Keratinocyte (primary cell): Measurements from ENCODE around the gene DDR2. TPM values are rescaled to one million over a fixed set of nuclear protein-coding genes. Genes with fewer than 3 reads are reported as not detected.

Source experiments
- DNase-seq: peaks from one replicate; pipeline ENCODE4 v3.0.0-alpha.2; 2011; ENCODE audit warnings: low read depth, missing footprints, low spot score
- FAIRE-seq: peaks from 2 replicates; lab custom pipeline; 2011; peaks lifted over from hg19 to GRCh38; lab: Jason Lieb, UNC
- H2AFZ ChIP-seq: 2 replicates; pipeline ENCODE4 v1.6.0; 2012; ENCODE audit warnings: low read length, control low read depth, inconsistent platforms; ENCODE audit not compliant: control insufficient read depth
- H3K27ac ChIP-seq: 2 replicates; pipeline ENCODE4 v1.5.1; 2011; ENCODE audit warnings: low read length; ENCODE audit not compliant: control insufficient read depth, insufficient read depth
- H3K27me3 ChIP-seq: 3 replicates; pipeline ENCODE4 v1.6.0; 2011; ENCODE audit warnings: low read length; ENCODE audit not compliant: control insufficient read depth, insufficient read depth; ENCODE audit errors: extremely low read depth
- H3K36me3 ChIP-seq, 2 experiments: 2 replicates in 1 of 2; 3 replicates in 1 of 2; pipeline ENCODE4 v1.5.1; 2011; ENCODE audit warnings: low read length in 2 of 2, mild to moderate bottlenecking in 1 of 2; ENCODE audit not compliant: control insufficient read depth in 2 of 2, insufficient read depth in 2 of 2; ENCODE audit errors: extremely low read depth in 1 of 2
- H3K4me1 ChIP-seq: 3 replicates; pipeline ENCODE4 v1.5.1; 2011; ENCODE audit warnings: low read length; ENCODE audit not compliant: control insufficient read depth, insufficient read depth; ENCODE audit errors: extremely low read depth
- H3K4me2 ChIP-seq: 3 replicates; pipeline ENCODE4 v1.6.0; 2011; ENCODE audit warnings: low read depth, low read length; ENCODE audit not compliant: control insufficient read depth, insufficient read depth; ENCODE audit errors: extremely low read depth
- H3K4me3 ChIP-seq, 3 experiments: fragments of 200-600 bp in 1 of 3; sonication (generic) in 1 of 3; 2 replicates in 2 of 3; 3 replicates in 1 of 3; pipeline ENCODE4 v1.5.1; 2011 to 2016; ENCODE audit warnings: low read length in 3 of 3, mild to moderate bottlenecking in 3 of 3, control low read depth in 2 of 3, inconsistent platforms in 1 of 3, low read depth in 1 of 3, mixed read lengths in 1 of 3, mixed run types in 1 of 3, moderate library complexity in 1 of 3; ENCODE audit not compliant: control insufficient read depth in 2 of 3, insufficient read depth in 2 of 3; ENCODE audit errors: extremely low read depth in 1 of 3
- H3K79me2 ChIP-seq: 2 replicates; pipeline ENCODE4 v1.6.0; 2012; ENCODE audit warnings: low read length; ENCODE audit not compliant: control insufficient read depth, insufficient read depth
- H3K9ac ChIP-seq: 3 replicates; pipeline ENCODE4 v1.6.0; 2011; ENCODE audit warnings: low read length; ENCODE audit not compliant: control insufficient read depth, insufficient read depth; ENCODE audit errors: extremely low read depth
- H3K9me1 ChIP-seq: 3 replicates; pipeline ENCODE4 v1.6.0; 2011; ENCODE audit warnings: low read length; ENCODE audit not compliant: control insufficient read depth, insufficient read depth; ENCODE audit errors: extremely low read depth
- H3K9me3 ChIP-seq: 2 replicates; pipeline ENCODE4 v1.5.1; 2012; ENCODE audit warnings: low read depth, low read length; ENCODE audit not compliant: control insufficient read depth
- H4K20me1 ChIP-seq: 3 replicates; pipeline ENCODE4 v1.6.0; 2011; ENCODE audit warnings: low read length; ENCODE audit not compliant: control insufficient read depth, insufficient read depth; ENCODE audit errors: extremely low read depth
- CTCF ChIP-seq, 3 experiments: IDR thresholded peaks in 1 of 3; conservative IDR thresholded peaks in 1 of 3; optimal IDR thresholded peaks in 1 of 3; 2 replicates in 2 of 3; 3 replicates in 1 of 3; pipeline versions ENCODE3 to v1.5.1; 2011; ENCODE audit warnings: low read length in 3 of 3, mild to moderate bottlenecking in 3 of 3, moderate library complexity in 2 of 3, control low read depth in 1 of 3, inconsistent platforms in 1 of 3; ENCODE audit not compliant: insufficient read depth in 2 of 3; ENCODE audit errors: extremely low read depth in 1 of 3
- EZH2 ChIP-seq: IDR thresholded peaks from one replicate; pipeline ENCODE4 v1.6.1; 2012; ENCODE audit warnings: inconsistent platforms, mild to moderate bottlenecking, low read length, moderate library complexity
- dilution Hi-C: fragments of 300-500 bp; cut with MboI; formaldehyde crosslinking; loops from one replicate; pipeline ENCODE4 v1.7.0; 2020; ENCODE audit warnings: low sequenced_read_pairs; ENCODE audit not compliant: extremely low pct_ligation_motif_present
- polyA plus RNA-seq, 5 experiments: library from polyadenylated mRNA; depleted of rRNA in 3 of 5; stranded (reverse) in 3 of 5; stranded (forward) in 1 of 5; unstranded in 1 of 5; fragments of >200 nt; gene quantifications; 1 replicate in 1 of 5; 2 replicates in 3 of 5; 3 replicates in 1 of 5; pipeline versions ENCODE4 v1.2.1 to v1.2.3, GENCODE V29; 2011 to 2012; ENCODE audit warnings: missing spikeins in 2 of 5, low read depth in 1 of 5, low replicate concordance in 1 of 5

The DDR2 gene
- polyA plus RNA-seq, 1 donor (not counting 4 experiments of a cell fraction or from before 2014, with no cell fraction given) = 0.39 TPM

- FAIRE-seq = no peak
- Histone ChIP-seq H3K36me3 (no peaks in the 10 kb centered on the region), H3K9me3 (no peaks in the 10 kb centered on the region), H3K27ac (no peak overlapping the region), H4K20me1 (no peaks in the 10 kb centered on the region), H3K4me1 (no peaks in the 10 kb centered on the region), H2AFZ (no peak overlapping the region), H3K9me1 (no peaks in the 10 kb centered on the region), H3K9ac (no peak overlapping the region), H3K4me3 (no peak overlapping the region), H3K27me3 (no peaks in the 10 kb centered on the region), H3K4me2 (no peak overlapping the region), H3K79me2 (no peaks in the 10 kb centered on the region)
- no peak for DNase-seq
- dilution Hi-C loops = no loop called here
- TF ChIP-seq CTCF (optimal IDR thresholded peaks at IDR 0.05 in 1 of 3, IDR thresholded peaks at IDR 0.05 in 1 of 3, conservative IDR thresholded peaks at IDR 0.05 in 1 of 3; ENCODE audit: extremely low read depth in 1 of 3, insufficient read depth in 2 of 3, low read length in 3 of 3) = no peak
- TF ChIP-seq EZH2 = no peak
These were observed 425 bp downstream of the DDR2 start for GRCh38 chr1:162632698-162633080.

GRCh38 chr1:162633081-162633762 lies 958 bp downstream of the DDR2 start:
- H3K4me3 ChIP-seq = no peak overlapping the region
- H3K4me2 ChIP-seq = no peak overlapping the region
- no peak overlapping the region for H3K27ac ChIP-seq

More at GRCh38 chr1:162633081-162633762, 958 bp downstream of the DDR2 start:
- Histone ChIP-seq H3K9me1 (no peaks in the 10 kb centered on the region), H3K9ac (no peak overlapping the region), H4K20me1 (no peaks in the 10 kb centered on the region), H3K4me1 (no peaks in the 10 kb centered on the region), H3K9me3 (no peaks in the 10 kb centered on the region), H3K36me3 (no peaks in the 10 kb centered on the region), H3K27me3 (no peaks in the 10 kb centered on the region), H3K79me2 (no peaks in the 10 kb centered on the region), H2AFZ (no peak overlapping the region)
- FAIRE-seq (no peak), DNase-seq (no peak)
- no peak for TF ChIP-seq EZH2
- TF ChIP-seq CTCF (optimal IDR thresholded peaks at IDR 0.05 in 1 of 3, IDR thresholded peaks at IDR 0.05 in 1 of 3, conservative IDR thresholded peaks at IDR 0.05 in 1 of 3; ENCODE audit: extremely low read depth in 1 of 3, insufficient read depth in 2 of 3, low read length in 3 of 3) = no peak
- dilution Hi-C loops = no loop called here
